Stimulated activated CD4-positive, alpha-beta T cell treated with anti-CD3 and anti-CD28 coated beads, Interleukin-15, amount 100 ng/mL, for 24 hours (primary cell): Measurements from ENCODE around the gene VRK3.
"Not testable (repeated sequence)": the region's sequence is repeated elsewhere in the genome, so short reads cannot be mapped to it uniquely, and the experiment has no call there.

Experiments
- DNase-seq: peaks from one replicate; pipeline ENCODE4 v3.0.0-alpha.2; 2020

Gene VRK3

DNA sequence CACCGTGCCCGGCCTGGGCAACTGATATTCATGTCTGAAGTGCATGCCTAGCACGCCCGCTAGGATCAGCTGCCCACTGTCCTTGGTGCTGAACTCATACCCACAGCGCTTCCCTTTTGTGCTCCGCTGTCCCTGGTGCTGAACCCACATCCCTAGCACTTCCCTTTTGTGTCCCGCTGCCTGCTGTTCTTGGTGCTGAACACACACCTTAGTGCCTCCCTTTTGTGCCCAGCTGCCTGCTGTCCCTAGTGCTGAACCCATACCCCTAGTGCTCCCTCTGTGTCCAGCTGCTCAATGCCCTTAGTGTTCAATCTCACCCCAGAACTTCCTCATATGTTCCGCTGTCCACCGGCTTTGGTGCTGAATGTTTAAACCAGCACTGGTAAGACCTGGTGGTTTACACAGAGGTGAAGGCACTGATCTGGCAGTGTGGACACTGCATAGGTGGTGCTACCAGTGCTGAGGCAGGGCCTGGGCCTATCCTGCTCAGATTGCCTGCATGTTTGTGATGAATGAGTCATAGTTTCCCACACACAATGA, 37.9 kb downstream of the VRK3 start:
- peak; percentile 87 for DNase-seq

DNA sequence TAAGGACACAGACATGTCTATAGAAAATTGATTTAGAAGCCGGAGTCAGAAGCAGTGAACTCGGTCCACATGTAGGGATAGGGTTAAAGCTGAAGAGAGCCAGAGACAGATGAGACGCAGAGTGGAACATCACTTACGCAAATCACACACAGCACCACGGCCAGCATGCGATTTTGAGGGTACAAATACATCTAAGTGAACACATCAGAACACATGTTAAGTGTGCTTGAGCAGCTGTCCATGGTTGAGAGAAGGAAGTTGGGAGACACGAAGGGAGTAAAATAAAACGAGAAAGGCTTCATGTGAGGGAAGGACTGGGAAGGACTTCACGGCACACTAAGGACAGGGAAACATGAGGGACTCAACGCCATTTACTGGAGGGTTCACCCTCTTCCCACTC, 38.8 kb downstream of the VRK3 start:
- no peak for DNase-seq

DNA sequence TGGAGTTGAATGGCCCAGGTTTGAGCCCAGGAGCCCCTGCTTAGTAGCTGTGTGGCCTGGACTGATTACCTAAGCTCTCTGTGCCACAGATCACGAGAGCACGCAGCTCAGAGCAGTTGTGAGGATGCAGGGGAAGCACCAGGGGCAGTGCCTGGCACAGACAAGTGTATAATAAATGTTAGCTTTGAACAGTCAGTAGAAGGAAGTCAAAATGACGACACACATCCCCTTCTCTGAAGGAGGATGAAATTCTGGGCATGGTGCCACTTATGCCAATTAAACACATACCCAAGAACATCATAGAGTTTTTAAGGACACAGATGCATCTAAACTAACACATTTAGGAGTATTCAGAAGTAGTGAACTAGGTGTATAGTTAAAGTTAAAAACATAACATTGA, 39.3 kb downstream of the VRK3 start:
- no peak for DNase-seq

DNA sequence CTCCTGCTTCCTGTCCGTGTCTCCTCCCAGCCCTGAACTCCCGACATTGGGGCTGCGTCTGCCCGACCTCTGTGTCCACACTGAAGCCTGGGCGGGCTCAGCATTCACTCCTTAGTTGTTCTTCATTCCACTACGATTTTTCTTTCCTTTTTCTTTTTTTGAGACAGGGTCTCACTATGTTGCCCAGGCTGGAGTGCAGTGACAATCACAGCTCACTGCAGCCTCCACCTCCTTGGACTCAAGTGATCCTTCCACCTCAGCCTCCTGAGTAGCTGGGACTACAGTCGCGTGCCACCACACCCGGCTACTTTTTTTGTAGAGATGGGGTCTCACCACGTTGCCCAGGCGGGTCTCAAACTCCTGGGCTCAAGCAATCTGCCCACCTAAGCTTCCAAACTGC, 40.7 kb downstream of the VRK3 start:
- no peak for DNase-seq

DNA sequence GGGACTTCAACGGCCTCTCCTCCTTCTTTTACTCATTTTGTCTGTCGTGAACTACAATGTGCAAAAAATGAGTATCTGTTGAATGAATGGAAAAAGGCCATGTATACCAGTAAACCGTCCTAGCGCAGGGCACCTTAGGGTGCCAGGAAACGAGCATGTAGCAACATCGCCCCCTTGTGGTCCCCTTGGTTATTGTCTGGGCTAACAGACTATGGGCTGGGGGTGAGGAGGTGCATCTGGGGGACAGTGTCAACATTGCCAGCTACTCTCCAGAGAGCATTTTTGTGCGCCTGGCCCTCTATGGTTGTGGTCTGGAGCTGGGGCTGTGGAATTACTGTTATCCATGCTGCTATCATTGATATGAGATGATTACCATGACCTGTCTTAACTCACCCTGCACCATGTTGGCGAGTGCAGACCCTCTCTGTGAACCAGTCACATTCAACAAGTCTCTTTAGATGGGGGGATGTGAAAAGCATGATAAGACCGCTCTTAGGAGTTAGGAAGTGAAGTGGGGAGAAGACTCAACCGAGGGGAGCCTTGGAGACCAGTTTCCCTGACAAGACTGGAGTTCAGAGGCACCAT, 41.4 kb downstream of the VRK3 start:
- peak; percentile 88 for DNase-seq

DNA sequence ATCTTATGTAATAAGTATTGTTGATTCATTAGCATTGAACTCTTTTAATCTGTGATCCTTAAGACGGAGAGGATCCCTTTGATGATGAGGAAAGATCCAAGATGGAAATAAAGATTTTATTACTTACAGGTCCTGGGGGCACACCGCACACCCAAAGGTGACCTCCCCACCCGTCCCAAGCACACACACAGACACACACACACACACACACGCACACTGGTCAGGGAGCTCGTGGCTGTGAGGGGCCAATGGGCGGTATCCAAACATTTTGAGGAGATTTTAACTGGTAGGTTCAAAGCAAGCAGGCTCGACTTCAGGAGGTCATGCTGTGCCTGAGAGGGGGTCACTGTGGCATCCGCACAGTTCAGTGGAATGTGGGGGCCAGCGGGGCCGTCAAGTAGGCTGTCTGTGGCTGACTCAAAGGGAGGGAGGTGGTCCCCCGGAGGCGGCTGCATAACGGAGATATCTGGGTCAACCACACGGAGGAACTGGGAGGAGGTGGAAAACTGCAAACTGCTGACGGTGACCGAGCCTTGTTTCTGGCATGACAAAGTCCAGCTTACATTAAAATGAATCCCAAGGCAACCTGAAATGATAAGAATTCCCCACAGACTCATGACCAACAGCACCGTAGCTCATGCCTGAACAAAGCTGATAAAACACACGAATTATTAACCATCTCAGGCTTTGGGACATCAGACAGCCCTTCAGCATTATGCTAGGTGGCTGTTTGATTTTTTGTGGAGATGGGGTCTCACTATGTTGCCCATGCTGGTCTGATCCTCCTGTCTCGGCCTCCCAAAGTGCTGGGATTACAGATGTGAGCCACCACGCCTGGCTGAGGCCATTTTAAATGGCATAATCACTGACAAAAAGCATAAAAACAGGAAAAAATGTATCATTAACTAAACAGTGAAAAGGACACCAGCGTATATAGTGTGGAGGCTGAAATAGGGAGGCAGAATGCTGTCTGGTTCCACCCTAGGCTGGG, 43.3 kb downstream of the VRK3 start:
- no peak for DNase-seq

DNA sequence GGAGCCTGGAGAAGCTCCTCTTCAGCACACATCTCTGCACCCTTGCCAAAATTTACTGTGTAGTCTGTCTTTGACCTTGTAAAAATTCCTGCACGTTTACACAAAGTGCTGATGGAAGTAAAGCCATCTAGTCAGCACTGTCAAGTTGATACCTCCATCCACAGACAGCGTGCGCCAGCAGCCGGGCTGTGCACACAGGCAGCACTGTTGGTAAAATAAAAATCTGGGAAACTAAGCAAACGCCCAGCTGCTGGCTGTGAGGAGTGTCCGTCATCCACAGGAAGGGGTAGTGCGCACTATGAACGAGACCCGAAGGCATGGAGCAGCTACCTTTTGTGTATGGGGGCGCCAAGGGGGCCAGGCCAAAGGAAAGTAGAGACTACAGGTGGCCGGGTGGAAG, 46.8 kb downstream of the VRK3 start:
- no peak for DNase-seq

DNA sequence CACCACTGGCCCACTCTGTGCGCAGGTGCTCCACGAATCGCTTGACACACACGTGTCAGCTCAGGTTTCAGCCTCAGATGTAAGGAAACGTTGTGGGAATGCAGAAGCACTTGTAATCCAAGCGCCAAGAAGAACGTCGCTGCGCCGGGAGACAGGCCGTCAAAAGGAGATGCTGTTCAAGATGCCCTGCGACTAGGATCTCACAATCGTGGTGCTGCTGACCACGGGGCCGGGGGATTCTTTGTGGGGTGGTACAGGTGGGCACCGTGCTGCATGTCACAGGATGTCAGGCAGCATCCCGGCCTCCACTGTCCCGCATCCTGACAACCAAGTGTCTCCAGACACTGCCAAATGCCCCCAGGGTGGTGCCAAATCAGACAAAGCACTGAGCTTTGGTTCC, 47.3 kb downstream of the VRK3 start:
- no peak for DNase-seq

DNA sequence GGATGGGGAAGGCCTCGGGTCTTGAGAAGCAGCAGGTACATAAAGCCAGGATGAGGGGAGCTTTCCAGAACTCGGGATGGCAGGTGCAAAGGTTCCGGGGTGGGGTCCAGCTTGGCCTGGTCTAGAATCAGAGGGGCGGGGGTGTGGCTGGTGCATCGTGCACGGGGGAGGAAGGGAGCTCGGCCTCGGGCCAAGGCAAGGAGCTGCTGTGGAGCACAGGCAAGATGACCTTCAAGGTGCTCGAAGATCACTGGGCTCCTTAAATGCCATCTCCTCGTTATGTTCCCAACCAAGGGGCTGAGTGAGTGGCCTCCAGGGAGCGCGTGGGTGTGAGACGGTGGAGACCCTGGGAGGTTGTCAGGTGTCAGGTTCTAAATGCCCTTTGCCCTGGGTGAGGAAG, 48.1 kb downstream of the VRK3 start:
- DNase-seq: no peak

DNA sequence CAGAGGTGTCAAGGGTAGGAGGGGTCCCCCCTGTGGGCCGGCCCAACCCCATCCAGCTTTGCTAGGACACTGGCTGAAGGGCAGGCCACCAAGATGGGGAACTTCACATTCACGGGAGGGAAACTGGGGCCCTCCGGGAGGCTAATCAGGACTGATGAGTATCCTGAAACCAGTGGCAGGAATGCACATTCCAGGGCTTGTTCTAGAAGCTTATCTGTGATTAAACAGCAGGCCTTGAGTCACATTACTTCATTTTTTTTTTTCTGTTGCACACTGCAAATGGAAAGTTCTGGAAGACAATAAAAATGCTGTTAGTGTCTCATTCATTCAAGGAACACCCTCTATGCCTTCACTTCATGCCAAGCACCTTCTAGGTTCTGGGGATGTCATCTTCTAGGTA, 48.7 kb downstream of the VRK3 start:
- no peak for DNase-seq

DNA sequence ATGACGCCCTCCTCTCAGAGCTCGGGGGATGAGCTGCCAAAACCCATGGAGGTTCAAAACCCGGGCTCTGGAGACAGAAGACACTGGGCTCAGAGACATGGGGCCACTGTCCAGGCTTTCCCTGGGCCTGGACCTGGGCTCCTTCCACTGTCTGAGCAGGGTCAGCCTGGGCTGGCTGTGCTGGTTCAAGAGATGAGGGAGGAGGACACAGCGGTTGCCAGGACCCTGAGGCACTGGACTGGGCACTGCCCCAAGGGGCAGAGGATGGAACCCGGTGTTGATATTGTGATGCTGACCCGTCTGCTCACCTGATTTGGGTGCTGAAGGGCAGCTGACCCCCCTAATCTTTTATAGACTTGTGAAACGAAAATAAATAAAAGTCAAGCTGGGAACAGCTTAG, 50.1 kb downstream of the VRK3 start:
- DNase-seq: no peak

DNA sequence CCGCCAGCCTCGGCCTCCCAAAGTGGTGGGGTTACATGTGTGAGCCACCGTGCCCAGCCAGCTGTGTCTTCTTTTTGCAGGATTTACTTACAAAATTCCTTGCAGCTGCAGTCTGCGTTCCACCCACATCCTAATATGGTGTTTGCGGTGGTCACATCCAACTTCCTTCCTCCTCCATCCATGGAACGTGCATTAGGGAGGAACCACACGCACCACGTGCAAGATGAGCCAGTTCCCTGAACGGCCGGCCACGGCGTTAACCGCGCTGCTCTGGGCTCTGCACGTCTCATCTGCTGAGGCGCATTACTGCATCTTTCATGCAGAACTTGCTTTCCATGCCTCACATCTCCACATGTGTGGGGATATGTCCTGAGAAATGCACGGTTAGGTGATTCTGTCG, 51.2 kb downstream of the VRK3 start:
- DNase-seq: no peak

DNA sequence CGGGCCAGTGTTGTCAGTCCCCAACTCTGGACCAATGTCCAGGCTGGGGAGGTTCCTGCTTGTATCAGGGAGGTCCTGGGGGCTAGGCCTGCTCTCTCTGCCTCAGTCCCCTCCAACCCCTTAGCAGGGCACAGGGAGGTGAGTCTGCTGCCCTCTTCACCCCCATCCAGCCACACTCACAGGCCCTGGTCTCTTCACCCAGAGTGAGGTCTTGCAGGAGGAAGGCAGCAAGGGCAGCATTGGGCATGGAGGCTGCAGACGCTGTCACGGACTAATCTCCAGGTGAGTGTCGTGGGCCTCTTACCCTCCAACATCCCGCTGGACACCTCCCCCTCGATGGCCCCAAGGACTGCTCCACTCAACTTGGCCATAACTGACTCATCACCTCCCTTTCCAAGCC, 52.3 kb downstream of the VRK3 start:
- DNase-seq: no peak

DNA sequence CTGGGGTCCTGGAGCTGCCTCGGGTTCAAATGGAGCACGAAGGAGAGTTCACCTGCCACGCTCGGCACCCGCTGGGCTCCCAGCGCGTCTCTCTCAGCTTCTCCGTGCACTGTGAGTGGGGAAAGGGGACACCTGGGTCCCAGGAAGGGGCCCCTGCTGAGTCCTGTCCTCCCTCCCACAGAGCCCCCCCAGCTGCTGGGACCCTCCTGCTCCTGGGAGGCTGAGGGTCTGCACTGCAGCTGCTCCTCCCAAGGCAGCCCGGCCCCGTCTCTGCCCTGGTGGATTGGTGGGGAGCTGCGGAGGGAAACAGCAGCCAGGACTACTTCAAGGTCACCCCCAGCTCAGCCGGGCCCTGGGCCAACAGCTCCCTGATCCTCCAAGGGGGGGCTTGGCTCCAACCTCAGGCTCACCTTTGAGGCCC, 53.2 kb downstream of the VRK3 start:
- DNase-seq: no peak

DNA sequence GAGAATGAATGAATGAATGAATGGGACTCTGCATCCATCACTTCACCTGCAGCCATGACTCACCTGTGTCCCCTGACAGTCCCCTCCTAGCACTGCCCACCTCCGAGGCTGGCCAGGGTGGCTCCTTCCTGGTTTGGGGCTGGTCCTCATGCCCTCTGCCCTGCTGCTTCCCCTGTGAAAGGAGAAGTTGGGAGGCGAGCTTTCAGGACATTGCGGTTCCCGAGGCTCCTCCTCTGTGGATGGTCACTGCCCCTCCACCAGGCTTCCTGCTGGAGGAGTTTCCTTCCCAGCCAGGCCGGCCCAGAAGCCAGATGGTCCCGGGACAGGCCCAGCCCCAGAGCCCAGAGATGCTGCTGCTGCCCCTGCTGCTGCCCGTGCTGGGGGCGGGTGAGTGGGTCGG, 55.8 kb downstream of the VRK3 start:
- DNase-seq: not testable (repeated sequence)

DNA sequence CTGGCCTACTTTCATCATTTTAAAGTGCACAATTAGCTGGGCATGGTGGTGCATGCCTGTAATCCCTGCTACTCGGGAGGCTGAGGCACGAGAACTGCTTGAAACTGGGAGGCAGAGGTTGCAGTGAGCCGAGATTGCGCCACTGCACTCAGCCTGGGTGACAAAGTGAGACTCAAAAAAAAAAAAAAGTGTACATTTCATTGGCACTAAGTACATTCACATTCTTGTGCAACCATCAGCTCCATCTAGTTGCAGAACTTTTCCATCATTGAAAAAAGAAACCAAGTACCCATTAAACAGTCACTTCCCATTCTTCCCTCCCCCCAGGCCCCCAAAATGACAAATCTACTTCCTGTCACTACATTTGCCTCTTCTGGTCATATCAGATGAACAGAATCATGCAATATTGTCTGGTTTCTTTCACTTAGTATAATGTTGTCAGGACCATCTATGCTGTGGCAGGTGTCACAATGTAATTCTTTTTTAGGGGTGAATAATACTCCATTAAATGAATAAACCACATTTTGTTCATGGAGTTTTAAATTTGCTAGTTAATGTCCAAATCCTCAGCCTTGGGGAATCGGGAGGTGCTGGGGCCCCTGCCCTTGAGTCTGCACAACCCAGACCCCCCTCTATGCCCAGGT, 56.8 kb downstream of the VRK3 start:
- no peak for DNase-seq

DNA sequence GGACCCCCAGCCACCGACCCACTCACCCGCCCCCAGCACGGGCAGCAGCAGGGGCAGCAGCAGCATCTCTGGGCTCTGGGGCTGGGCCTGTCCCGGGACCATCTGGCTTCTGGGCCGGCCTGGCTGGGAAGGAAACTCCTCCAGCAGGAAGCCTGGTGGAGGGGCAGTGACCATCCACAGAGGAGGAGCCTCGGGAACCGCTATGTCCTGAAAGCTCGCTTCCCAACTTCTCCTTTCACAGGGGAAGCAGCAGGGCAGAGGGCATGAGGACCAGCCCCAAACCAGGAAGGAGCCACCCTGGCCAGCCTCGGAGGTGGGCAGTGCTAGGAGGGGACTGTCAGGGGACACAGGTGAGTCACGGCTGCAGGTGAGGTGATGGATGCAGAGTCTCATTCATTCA, 64.2 kb downstream of the VRK3 start, which contains the start of gene SIGLEC11:
SIGLEC11 (minus strand) TSS at position 193 of the 400 bp plus-strand sequence; CDS start at position 102, 91 bp downstream.
- DNase-seq: not testable (repeated sequence)

DNA sequence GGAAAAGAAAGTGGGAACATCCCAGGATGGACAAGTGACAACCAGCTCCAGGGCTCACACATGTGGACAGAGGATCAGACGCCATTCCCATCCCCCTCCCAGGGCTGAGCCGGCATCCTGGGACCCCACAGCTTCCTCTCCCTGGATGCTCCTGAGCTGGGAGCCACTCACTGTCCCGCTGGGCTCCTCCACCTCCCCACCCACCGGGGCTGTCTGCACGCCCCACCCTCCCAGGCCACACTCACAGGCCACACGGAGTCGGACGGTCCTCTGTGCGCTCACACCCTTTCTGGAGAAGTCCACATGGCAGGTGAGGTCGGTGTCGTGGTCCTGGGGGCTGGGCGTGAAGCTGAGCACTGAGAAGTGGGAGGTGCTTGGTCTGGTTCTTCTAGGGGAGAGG, 65.3 kb downstream of the VRK3 start:
- not testable (repeated sequence) for DNase-seq

DNA sequence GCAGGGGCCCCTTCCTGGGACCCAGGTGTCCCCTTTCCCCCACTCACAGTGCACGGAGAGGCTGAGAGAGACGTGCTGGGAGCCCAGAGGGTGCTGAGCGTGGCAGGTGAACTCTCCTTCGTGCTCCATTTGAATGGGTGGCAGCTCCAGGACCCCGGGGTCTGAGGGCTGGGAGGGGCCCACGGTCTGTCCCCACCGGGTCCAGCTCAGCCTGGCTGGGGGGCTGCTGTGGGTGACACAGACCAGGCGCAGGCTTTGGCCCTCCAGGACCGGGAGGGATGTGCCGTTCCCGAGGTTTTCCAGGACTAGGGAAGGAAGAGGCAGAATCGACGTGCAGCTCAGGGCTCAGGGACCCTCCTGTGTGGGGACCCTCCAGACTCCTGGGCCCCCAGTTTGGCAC, 66.6 kb downstream of the VRK3 start:
- DNase-seq: not testable (repeated sequence)

DNA sequence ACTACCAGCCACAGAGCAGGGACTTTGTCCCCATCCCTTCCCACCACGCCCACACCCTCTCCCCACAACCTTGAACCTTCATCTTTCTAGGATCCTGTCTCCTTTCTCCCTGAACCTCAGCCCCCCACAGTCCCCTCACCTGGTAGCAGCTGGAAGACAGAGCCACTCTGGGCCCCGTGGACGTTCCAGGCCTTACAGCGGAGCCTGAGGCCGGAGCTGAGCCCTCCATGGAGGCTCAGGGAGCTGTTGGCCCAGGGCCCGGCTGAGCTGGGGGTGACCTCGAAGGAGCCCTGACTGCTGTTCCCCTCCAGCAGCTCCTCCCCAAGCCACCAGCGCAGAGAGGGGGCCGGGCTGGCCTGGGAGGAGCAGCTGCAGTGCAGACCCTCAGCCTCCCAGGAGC, 67.0 kb downstream of the VRK3 start:
- DNase-seq: not testable (repeated sequence)

DNA sequence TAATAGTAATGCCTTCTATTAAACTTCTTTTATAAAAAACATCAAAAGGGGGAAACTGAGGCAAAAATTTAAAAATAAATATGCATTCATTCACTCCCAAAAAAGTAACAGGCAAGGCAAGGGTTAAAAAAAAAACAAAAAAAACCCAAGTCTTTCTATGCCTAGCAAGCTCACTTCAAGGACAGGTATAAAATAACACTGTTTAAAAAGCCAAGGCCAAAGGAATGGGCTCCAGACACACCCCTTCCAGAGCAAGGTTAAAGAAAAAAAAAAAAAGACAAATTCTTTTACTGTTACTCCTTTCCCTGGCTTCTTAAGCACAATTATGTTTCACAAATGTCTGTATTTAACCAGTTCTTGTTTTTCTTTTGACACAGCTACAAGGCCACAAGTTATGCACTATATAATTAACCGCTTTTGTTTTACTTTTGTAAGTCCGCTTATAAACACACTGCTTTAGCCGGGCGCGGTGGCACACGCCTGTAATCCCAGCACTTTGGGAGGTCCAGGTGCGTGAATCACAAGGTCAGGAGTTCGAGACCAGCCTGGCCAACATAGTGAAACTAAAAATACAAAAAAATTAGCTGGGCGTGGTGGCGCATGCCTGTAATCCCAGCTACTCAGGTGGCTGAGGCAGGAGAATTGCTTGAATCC, 67.8 kb downstream of the VRK3 start:
- no peak for DNase-seq

DNA sequence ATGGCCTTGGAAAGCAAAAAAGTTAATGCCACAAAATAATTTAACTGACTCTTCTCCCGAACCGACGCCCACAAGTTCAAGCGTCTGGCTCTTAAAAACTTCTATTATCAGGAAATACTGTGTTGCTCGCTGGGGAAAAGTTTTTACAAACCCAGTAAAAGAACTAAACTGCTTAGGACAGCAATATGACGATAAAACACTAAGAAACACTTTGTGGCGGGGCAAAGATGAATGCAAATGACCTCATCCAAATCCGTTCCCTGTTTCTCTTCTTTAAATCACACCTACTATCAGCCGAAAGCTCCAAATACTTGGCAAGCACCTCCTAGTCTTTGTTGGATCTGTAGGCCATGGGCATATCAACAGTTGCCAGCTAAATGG, 69.1 kb downstream of the VRK3 start:
- DNase-seq: no peak

DNA sequence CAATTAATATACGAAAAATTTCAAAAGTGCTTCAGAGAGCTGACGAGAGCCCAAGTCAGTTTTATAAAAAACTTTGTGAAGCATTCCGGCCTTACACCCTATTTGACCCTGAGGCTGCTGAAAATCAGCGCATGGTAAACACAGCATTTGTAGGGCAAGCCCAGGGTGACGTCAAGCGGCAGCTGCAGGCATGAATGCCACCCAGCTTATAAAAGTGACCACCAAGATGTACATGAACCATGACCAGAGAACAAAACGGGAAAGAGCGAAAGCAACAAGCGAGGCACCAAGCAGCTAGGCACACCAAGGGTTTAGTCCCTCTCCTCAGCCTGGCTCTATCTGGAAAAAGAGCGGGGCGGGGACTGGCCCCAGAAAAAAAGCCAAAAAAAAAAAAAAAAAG, 70.2 kb downstream of the VRK3 start:
- no peak for DNase-seq
